Posterior cingulate gyrus (tissue), 11 donors: ENCODE data around the gene CACNA1E.
A peak's percentile ranks its signal among the peaks of the same experiment; 100 is the strongest.
"Not testable (repeated sequence)": the region's sequence is repeated elsewhere in the genome, so short reads cannot be mapped to it uniquely, and the experiment has no call there.

Source experiments
- DNase-seq, 10 donors: peaks; one replicate each; pipeline versions ENCODE4 v3.0.0 to v3.0.0-alpha.2; 2020 to 2021; ENCODE audit warnings: mixed read lengths in 3 of 10
- intact Hi-C: fragments of 100-400 bp; cut with DNase I; formaldehyde crosslinking; loops from one replicate; pipeline ENCODE4 v1.15.1; 2023

Gene CACNA1E

DNA sequence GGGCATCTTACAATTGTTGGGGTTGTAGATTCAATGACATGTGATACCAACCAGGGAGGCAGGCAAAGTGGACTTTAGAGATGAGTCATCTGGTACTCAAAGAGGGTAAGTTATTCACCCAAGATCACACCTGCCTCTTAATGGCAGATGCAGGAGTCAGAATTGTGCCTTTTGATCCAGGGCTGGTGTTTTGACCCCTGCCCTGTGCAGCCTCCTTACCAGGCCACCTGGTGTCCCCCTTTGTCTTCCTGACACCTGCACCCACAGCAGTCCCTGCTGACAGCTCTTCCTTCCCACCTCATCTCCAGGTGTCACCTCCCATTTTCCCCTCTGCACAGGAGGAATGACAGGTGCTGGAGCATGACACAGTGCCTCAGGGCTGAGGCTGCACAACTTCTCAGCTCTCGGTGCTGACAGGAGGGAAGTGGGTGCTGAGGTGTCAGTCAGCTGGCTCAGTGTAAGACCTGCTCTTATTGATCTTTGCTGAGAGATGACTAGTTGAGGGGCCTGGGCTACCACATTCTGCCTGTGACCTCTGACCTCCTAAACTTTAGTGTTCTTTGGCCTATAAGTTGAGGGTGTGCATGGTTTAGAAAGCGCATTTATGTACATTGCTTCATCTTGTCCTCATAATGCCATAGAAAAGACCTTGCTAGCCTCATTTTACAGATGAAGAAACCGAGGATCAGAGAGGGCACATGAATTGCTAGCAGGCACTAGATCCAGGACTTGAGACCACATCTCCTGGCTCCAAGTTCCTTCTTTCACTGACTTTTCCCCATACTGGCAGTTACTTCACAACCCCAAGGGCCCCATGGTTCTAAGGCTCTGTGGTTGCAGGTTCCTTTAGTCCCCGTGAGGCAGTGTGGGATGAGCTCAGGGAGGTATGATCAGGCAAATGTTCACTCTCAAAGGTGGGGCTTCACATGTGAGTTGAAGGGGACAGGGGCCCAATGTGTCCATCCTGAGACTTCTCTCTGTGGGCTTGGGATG lies 31.3 kb downstream of the CACNA1E start:
- no peak for DNase-seq
- intact Hi-C loops, result no loop called here

DNA sequence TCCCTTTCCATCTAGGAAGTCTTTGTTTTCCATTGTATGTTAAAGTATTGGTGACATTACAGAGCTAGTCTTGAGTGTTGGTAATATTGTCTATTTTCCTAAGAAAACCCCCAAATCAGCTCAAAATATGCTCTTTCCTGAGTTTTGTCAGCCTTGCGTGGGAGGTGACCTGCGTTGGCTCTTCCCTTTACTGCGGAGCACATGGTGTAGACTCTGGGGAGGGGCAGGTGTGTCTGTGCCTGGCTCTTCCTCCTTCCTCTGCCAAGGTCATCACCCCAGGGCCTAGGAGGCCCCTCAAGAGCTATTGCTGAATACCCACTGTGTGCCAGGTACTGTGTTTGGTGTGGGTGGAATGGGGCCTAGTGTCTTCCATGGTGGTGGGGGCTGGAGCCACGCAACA lies 33.4 kb downstream of the CACNA1E start:
- intact Hi-C loops, result no loop called here
- DNase-seq, result no peak

DNA sequence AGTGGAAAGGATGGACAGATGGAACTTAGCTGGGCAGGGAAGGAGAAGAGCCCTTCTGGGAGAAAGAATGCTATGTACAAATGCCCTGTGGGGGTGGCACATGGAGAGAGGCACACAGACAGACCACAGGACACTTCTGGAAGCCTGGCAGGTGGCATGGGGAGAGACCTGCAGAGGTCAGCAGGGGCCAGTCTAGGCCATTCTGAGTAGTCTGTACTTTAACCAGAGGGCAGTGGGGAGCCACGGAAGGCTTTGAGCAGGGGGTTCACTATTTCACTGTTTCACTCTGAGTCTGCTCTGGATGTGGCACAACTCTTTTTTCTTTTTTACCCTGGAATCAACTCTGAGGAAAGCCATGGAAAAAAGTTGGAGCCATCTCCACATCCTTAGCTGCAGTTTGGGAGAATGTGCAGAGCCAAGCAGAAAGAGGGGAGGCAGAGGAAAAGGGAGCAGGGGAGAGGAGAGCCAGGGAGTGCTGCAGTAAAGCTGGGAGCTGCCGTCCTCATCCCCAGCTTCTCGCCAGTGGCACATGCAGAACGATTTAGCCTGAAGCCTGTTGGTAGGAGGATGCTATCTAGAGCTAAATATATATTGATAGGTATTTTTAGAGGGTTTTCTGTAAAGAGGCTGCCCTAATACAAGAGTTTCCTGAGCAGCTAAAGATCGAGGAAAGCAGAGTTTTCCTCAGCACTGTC lies 34.0 kb downstream of the CACNA1E start:
- intact Hi-C loops, result no loop called here
- DNase-seq, result peak in 1 of 10 donors; percentile 84

DNA sequence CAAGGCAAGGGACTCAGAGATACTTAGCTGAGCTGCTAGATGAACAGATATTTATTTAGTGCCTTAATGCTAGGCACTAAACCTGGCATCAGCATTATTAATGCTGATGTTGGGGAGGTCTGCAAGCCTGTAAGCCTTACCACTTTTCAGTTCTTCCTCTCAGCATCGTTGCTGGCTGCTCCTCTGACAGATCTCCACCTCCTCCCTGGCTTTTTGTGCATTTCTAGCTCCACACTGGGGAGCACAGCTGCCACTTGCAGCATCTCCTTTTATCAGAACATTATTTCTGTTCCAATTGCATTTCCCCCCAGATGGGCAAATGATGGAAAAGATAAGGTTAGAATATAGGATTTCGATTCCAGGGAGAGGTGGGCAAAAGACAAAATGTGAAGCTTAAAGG lies 34.8 kb downstream of the CACNA1E start:
- DNase-seq, result no peak
- intact Hi-C loops, result no loop called here

DNA sequence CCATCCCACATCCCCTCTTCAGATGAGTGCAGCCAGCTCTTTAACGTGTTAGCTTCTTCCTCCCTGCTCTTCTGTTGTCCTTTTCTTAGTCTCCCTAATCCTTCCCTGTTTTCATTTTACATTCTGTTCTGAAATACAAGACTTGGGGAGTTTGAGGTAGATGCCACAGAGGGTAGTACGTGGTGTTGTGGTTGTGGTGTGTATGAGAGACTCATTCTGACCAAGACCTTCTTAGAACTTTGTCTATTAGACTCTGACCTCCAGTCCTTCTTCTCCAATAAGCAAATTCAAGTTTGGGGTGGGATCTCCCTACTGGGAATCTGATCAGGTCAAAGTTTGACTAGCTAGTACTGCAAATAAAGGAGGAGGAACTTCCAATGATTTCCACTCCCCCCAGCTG lies 39.5 kb downstream of the CACNA1E start:
- intact Hi-C loops, result no loop called here
- no peak for DNase-seq

DNA sequence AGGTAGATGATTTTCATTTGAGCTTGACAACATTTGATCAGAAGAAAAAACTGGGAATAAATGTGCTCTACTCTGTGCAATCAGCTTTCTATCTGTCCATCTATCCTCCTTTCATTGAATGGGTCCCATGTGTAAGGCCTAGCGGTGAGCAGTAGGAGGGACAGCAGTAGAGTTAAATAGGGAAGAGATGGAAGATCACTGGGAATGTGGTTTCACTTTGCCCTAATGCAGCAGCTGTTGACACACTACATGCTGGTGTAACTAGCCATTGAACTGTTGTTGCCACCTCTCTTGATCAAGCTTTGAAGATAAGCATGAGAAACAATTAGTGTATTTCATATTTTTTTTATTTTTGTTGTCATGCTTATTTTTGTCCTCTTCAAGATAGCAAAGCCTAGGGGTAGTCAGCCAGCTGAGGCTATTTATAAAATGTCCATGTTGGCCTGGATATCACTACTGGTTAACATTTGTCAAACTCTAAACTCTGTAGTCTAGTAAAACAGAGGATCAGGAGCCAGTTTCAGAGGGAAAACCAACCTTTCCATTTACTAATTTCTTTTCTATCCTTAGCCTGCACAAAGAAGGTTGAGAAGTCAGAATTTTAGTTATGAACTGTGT lies 41.9 kb downstream of the CACNA1E start:
- no peak for DNase-seq
- intact Hi-C loops, result no loop called here

DNA sequence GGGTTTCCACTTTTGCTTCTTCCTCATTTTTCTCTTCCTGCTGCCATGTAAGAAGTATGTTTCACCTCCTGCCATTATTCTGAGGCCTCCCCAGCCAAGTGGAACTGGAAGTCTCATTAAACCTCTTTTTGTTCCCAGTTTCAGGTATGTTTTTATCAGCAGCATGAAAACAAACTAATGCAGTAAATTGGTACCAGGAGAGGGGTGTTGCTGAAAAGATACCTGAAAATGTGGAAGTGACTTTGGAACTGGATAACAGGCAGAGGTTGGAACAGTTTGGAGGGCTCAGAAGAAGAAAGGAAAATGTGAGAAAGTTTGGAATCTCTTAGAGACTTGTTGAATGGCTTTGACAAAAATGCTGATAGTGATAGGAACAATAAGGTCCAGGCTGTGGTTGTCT lies 44.9 kb downstream of the CACNA1E start:
- DNase-seq, intact Hi-C loops: not testable (repeated sequence)

DNA sequence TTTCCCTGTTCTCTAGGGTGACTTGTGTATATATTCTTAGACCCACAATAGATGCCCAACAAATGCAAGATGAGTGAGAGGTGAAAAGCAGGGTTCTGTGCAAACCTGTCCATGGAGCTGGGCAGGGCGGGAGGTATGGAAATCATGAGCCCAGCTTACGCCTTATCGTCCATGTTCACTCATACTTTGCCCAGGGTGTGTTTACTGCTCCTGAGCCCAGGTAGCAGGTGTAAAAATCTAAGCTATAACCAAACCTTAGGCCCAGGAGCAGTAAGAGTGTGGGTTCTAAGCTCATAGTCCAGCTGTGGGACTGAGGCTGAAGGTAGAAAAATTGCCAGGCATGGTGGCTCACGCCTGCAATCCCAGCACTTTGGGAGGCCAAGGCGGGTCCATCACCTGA lies 48.1 kb downstream of the CACNA1E start:
- no peak for DNase-seq
- intact Hi-C loops, result no loop called here

DNA sequence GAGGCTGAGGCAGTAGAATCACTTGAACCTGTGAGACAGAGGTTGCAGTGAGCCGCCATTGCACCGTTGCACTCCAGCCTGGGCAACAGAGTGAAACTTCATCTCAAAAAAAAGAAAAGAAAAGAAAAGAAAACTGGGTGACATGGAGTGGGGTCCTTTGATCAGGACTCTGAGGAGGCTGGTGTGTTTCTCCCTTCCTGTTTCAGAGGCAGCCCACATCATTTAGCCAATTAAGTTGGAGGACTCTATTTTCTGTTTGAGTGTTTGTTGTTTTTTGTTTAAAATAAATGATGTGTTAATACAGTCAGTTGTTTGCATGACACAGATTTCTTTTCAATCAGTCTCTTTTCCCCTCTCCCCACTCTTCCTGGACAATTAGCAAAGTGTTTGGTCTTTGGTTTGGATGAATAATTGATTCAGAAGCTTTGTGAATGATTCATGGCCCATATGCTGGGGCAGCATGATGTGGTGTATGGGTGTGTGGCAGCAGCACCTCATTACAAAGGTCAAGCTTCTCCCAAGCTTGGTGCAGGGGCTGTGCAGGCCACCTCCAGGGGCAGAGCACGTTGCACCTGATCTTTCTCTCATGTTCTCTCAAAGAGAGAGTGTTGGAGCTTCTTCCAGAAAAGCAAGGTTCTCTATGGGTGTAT lies 48.8 kb downstream of the CACNA1E start:
- no peak for DNase-seq
- intact Hi-C loops, result no loop called here

DNA sequence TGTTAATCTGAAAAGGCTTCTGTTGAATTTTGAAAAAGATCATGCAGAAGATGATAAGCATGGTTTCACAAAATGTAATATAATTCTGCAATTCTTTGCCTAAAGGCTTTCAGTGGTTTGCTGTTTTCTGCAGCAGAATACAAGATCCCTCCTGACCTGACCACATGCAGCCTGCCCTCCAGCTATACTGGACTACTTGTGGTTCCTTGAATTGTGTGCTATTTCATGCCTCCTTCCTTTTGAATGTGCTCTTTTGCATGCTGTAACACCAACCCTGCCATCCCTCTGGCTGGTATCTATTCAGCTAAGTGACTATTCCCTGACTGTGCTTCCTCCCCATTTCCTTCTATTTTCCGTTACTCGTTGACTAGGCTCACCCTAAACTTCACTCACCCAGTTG lies 55.5 kb downstream of the CACNA1E start:
- intact Hi-C loops, result no loop called here
- DNase-seq, result no peak

DNA sequence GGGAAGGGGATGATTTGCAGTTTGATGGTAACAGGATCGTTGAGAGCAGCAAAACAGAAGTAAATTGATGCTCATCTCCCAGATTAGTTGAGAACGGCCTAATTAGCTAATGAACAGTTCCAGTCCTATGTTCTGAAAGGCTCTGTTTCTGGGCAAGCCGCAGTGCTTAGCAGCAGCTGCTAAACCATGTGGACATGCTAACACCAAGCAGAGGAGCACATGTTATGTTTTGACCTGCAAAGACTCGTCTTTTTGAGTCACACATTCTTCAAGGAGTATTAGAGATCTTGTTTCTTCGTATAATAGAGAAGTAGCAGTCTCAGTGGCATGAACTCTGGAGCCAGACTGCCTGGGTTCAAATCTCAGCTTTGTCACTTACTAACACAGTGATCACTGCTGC lies 58.1 kb downstream of the CACNA1E start:
- intact Hi-C loops, result no loop called here
- no peak for DNase-seq

DNA sequence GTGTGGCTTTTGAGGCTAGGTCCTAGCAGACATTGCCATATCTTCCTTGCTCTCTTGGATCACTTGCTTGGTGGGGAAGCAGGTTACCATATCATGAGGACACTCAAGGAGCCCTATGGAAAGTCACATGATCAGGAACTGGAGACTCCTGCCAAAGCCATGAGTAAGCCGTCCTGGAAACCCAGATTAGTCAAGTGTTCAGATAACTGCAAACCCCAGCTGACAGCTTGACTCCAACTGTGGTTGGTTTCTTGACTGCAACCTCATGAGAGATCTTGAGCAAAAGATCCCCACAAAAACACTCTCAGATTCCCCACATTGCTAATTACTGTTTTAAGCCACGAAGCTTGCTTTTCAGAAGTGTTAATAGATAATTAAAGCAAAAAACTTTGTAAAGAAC lies 58.6 kb downstream of the CACNA1E start:
- peak in 1 of 10 donors; percentile 15 for DNase-seq
- intact Hi-C loops, result no loop called here

DNA sequence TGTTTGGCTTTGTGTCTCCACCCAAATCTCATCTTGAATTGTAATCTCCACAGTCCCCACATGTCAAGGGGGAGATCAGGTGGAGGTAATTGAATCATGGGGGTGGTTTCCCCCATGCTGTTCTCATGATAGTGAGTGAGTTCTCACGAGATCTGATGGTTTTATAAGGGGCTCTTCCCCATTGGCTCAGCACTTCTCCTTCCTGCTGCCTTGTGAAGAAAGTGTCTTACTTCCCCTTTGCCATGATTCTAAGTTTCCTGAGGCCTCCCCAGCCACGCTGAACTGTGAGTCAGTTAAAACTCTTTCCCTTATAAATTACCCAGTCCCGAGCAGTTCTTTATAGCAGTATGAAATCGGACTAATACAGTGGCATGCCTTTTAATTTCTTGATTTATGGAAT lies 59.1 kb downstream of the CACNA1E start:
- intact Hi-C loops, result not testable (repeated sequence)

DNA sequence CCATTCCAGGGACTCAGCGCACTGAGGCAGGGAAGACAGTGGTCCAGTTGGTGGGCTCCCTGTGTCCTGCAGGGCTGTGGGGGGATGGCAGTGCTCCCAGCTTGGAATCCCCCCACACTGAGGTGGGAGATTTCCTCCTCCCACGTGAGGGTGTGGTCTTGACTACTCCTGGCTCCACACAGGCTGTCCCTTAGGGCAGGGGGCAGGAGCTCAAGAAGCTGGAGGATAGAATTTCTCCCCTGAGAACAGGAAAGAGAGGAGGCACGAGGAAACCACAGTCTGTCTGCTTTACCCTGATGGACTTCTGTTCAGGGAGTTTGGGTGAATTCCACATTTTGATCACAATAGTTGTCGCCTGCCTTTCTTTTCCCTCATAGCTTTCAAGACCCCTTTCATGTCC lies 62.1 kb downstream of the CACNA1E start:
- intact Hi-C loops, result no loop called here
- no peak for DNase-seq

More for the DNA sequence above, 59.1 kb downstream of the CACNA1E start:
- DNase-seq, result not testable (repeated sequence)

DNA sequence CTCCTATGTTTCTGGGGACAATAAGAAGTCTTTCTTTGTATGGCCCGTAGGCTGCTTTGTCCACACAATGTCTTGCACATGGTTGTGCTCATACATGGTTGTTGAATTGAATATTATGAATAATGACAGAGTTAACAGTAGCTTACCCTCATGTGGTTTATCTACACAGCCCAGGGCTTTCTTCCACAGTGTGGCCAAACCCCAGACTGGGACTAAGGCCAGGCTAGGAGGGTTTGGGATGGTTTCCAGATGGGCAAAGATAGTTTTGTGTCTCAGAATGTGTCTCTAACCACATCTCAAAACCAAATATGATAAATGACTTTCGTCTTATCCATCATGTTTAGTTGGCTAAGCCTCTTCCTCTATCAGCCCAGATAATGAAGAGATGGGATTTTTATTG lies 65.2 kb downstream of the CACNA1E start:
- DNase-seq, result no peak
- intact Hi-C loops, result no loop called here

DNA sequence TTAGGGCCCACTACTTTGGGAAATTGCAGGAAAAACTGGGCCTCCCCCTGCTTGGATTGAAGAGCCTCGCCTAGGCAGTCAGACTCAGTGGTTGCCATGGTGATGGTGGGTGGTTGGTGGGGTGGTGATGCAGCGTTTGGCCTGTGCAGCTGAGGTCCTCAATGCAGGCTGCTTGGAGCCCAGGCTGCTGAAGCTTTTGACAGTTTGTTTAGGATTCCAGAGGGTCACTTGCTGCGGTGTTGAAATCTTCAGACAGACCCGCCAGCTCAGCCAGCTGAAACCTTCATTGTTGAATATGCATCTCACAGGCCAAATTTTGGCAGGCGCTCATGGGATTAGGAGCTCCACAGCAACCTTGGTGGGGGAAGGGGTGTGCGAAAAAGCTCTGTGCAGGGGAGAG lies 67.9 kb downstream of the CACNA1E start:
- intact Hi-C loops, result no loop called here
- DNase-seq, result peak; percentile 54 to 97 (median 77)

DNA sequence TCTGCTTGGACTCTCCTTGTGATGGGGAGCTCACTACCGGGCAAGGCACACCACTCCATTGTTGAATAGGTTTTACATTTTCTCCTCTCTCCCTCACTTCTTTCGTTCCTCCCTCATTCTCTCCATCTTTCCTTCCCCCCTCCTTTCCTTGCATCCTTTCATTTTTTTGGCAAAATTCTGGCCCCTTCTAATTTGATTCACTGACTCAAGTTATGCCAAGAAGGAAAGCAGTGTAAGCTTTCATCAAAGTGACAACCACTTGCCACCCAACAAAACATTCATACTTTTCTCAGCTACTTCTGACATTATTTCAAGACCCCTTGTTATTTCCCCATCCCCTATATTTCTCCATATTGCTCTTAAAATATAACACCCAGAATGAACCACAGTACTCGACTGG lies 68.4 kb downstream of the CACNA1E start:
- intact Hi-C loops, result no loop called here

DNA sequence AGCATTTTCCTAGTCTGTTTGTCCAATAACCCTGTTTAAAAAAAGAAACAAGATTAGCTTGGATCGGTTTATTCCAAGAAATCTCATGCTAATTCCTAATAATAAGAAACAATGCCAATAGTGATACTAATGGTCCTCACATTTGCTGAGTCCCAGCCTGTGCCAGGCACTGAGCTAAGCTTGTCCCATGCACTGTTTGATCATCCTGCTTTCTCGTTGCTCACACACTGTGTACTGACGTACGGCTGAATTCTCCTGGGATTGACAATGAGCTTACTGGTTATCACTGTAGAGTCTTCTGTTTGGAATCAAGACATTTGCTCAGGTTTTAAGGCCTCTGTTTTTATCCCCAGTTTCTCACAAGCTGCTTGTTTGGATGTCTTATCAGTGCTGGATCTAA lies 71.1 kb downstream of the CACNA1E start:
- intact Hi-C loops, result no loop called here

More for the DNA sequence above, 68.4 kb downstream of the CACNA1E start:
- DNase-seq, result no peak

DNA sequence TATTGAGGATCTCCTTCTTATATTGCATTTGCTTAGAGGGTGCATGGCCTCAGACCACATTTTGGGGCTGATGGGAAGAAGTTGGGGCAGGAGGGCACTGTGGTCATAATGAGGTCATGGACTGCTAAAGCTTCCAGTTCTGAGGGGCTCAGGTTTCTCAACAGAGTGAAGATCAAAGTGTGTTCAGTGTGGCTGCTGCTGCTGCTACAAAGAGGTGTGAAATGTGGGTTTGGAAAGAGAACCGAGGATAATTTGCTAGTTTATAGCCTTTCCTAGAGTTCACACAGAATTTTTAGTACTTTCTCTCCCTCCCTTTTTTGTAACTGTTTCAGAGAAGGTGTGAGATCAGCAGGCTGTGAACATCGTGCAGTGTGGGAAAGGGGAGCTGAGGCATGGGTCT lies 73.3 kb downstream of the CACNA1E start:
- intact Hi-C loops, result no loop called here
- no peak for DNase-seq

More for the DNA sequence above, 71.1 kb downstream of the CACNA1E start:
- DNase-seq, result peak in 2 of 10 donors; percentile 14 to 44

DNA sequence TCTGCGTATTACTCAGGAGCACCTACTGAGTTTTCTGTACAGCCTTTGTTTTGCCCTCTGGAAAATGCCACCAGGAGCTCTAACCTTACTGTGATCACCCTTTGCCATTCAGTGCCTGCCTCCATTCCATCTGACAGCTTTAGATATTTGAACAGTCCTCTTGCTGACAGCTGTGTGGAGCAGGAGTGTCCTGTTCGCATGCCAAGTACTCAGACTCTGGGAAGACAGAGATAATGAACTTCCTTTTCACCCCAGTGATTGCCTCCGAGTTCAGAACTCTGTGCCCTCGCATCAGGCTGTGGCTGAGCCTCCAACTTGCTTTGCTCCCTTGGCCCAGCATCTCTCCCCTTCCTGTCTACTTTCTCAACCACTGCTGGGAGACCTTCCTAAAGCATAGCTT lies 74.0 kb downstream of the CACNA1E start:
- DNase-seq, result no peak

DNA sequence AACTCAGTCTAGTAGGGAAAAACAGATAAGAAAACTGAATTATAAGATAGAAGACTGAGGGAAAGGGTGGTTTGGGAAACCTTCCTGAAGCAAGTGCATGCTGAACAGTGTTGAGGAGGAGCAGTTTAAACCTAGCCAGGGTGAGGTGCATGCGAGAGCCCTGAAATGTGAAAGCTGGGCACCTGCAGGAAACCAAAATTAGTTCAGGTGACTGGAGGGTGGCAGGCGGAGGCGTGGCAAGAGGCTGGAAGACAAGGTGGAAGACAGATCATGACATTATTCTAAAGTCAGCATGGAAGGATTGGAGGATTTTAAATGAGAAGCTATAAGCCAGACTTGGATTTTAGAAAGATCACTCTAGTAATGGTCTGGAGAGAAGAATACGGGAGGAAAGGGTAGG lies 75.1 kb downstream of the CACNA1E start:
- no peak for DNase-seq
- intact Hi-C loops, result no loop called here

More for the DNA sequence above, 74.0 kb downstream of the CACNA1E start:
- intact Hi-C loops, result no loop called here
